GM13977 (cell line): ENCODE measurements around the gene PAPSS1.

Experiments
- DNase-seq: peaks from one replicate; pipeline ENCODE4 v3.0.0; 2012; ENCODE audit warnings: low spot score
- CTCF ChIP-seq: IDR thresholded peaks from 2 replicates; pipeline ENCODE4 v1.5.1; 2012; ENCODE audit warnings: mild to moderate bottlenecking, control low read depth; ENCODE audit not compliant: insufficient read depth; ENCODE audit errors: extremely low read depth, missing control alignments
- in situ Hi-C: fragments of 300-500 bp; cut with MboI; formaldehyde crosslinking; loops from one replicate; pipeline ENCODE4 v1.12.0; 2022; ENCODE audit warnings: low sequenced_read_pairs, low pct_unique_long_range_greater_than_20kb, mixed read lengths, inconsistent platforms; ENCODE audit not compliant: unreplicated experiment

Gene PAPSS1

GRCh38 chr4:107719922-107720722 is at the start of gene PAPSS1:
Gene PAPSS1, minus strand, starts transcription at chr4:107720234. Its CDS starts 55 bp downstream, at chr4:107720179.
- TF ChIP-seq CTCF = no peak
- peak; percentile 93 for DNase-seq
- in situ Hi-C loops = no loop called here

- no peak for DNase-seq
- TF ChIP-seq CTCF = no peak
- in situ Hi-C loops = loop anchor here (25.0 kb wide), 1 partner anchor 152 kb away; no protein-coding TSS in a partner anchor
Measured at GRCh38 chr4:107760281-107760947, 40.4 kb upstream of the PAPSS1 start.

- TF ChIP-seq CTCF = peak; percentile 38
- no peak for DNase-seq
- in situ Hi-C loops = loop anchor here (25.0 kb wide), 1 partner anchor 154 kb away; no protein-coding TSS in a partner anchor
Measured at GRCh38 chr4:107757864-107758476, 37.9 kb upstream of the PAPSS1 start.

GRCh38 chr4:107757283-107757682 is 37.2 kb upstream of the PAPSS1 start:
- no peak for TF ChIP-seq CTCF
- no peak for DNase-seq
- in situ Hi-C loops = loop anchor here (25.0 kb wide), 1 partner anchor 155 kb away; no protein-coding TSS in a partner anchor

GRCh38 chr4:107755841-107756356 is 35.9 kb upstream of the PAPSS1 start:
- in situ Hi-C loops = loop anchor here (25.0 kb wide), 1 partner anchor 156 kb away; no protein-coding TSS in a partner anchor
- no peak for DNase-seq
- TF ChIP-seq CTCF = no peak

GRCh38 chr4:107751670-107752069 is 31.6 kb upstream of the PAPSS1 start:
- no peak for DNase-seq
- no peak for TF ChIP-seq CTCF
- in situ Hi-C loops = loop anchor here (25.0 kb wide), 1 partner anchor 161 kb away; no protein-coding TSS in a partner anchor
